NCI-H2029 treated with DMSO at 0.1 percent for 48 hours (cell line): ENCODE results near the gene CALN1.

Experiments
- DNase-seq: peaks from one replicate; lab custom pipeline; 2025; lab: John Stamatoyannopoulos, UW

Gene CALN1

DNA sequence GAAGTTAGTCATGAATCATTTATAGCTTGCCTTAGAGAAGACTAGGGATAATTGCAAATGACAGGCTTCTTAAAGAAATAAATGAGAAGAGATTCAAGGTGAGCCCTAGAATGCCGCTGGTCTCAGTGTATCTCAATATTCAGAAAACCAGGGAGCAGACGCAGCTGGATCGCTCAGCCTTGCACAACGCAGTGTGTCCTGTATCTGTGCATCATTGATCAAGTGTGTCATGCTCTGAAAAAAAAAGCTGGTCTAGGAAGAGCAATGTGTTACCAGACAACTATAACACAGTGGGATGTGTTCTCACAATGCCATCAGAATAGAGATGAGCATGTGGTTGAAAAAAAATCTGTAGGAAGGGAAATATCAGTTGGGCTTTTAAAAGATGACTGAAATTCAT lies 230.1 kb downstream of the CALN1 start:
- DNase-seq: no peak

- no peak for DNase-seq
Observed at GRCh38 chr7:72176875-72177274, 235.3 kb downstream of the CALN1 start.

DNA sequence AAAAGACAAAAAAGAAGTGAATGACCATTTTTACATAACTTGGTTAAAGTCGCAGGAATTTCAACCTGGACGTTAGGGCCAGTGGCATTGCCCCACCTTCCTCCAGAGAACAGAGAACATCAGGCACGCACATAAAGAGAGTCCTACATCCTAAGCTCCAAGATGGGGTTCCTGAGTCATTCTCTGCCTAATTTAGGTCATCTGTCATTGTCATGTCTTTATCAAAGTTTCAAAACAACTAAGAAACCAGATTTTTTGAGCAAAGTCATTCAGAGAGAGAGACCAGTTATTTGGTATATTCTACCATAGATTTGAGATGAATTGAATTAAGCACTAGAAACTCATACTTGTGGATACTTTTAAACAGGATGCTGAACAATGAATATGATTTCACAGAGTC lies 241.7 kb downstream of the CALN1 start:
- DNase-seq: no peak

GRCh38 chr7:72163271-72163670 lies 248.9 kb downstream of the CALN1 start:
- no peak for DNase-seq

DNA sequence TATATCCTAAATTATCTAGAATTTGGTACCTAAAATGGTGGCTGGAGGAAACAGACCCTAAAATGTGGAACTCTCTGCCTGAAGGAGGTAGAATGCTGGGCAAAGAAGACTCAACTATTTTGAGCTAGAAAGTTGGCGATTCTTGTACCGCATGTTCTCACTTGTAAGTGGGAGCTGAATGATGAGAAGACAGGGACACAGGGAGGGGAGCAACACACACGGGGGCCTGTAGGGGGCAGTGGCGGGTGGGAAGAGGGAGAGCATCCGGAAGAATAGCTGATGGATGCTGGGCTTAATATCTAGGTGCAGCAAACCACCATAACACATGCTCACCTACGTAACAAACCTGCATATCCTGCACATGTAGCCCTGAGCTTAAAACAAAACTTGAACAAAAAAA lies 250.6 kb downstream of the CALN1 start:
- DNase-seq: no peak

GRCh38 chr7:72159911-72160310 lies 252.2 kb downstream of the CALN1 start:
- DNase-seq: no peak

DNA sequence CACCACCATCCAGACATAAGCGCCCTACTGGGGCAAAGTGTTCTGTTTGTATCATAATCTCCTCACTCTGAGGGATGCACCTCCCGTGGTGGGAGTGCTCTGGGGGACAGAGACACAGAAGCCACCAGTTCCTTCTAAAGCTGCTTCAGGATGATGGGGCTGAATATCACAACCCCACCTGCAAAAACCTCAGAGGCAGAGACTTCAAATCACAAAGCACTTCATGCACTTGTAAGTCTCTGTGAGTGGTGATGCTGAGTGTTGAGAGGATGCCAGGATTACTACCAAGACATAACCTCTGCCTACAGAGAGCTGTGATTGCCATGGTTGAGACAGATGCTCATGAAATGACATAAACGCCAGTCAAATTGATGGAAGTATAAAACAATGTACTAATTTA lies 255.5 kb downstream of the CALN1 start:
- DNase-seq: no peak

GRCh38 chr7:72153132-72153512 lies 259.0 kb downstream of the CALN1 start:
- no peak for DNase-seq

DNA sequence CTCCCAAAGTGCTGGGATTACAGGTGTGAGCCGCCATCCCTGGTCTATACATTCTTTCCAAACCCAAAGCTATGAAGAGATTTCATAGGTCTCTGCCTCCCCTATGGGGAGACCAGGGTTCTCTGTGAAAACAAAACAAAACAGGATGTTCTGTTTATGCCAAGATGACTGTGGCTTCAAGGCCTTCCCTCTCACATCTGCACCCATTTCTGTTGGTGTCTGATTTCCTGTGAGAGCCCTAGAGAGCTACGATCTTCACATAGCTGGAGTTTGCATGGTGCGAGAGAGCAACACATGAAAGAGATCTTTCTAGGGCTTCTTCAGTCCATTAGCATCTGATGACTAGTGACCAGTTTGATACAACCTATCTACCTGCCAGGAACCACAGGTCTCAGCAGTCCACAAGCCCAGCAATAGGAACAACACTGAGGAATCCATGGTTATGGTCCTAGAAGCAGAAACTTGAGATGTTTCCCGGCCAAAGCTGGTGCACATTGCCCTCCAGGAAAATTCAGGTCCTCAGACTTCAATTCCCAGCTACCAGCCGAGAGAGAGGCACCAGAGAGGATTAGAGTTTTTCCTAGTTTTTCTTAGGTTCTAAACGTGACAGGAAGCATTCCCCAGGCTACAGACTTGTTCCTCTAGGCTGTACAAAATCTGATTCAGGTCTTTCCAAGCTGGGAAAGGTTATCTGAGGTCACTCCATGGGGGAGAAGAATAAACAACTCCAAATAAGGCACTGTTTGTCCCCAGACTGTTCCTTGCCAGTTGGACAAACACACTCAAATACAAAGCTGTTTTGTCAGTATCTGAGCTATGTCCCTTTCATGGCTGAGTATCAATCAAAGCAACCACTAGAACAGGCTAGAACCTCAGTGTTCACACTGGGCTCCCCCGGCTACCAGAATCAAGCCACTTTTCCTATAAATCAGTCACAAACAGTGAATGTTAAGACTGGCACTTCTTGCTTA lies 259.7 kb downstream of the CALN1 start:
- DNase-seq: peak; percentile 97

- no peak for DNase-seq
Observed at GRCh38 chr7:72140566-72140965, 271.6 kb downstream of the CALN1 start.

DNA sequence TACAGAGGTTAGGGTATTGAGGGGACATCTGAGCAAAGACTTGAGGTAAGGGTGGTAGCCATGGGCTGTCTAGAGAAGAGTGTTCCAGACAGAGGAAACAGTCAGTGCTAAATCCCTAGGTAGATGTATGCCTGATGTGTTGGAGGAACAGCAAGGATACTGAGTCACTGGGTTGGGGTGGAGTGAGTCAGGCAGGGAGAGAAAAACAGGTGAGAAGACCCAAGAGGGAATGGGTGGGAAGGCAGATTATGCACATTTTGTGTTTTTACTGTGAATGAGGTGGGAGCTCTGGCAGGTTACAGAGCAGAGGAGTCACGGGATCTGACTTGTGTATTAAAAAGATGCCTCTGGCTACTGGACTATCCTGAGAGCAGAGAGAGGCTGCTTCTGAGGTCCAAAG lies 285.0 kb downstream of the CALN1 start:
- DNase-seq: no peak

DNA sequence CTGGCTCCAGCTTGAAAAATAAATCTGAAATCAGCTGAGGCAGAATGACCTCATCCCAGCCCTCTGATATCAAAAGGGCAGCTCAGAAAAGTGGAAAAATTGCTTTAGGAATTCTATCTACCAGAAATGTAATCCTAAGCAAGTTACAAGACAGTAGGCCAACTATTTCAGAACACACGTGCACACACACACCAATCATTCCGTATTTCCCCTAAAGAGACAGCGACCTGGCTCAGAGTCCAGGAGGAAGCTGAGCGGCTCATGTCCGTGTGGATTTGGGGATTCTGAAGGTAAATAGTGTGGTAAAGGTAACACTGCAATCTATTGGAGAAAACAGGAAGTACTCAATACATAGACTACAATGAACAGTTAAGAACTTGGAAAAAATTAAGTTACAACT lies 288.2 kb downstream of the CALN1 start:
- DNase-seq: no peak

DNA sequence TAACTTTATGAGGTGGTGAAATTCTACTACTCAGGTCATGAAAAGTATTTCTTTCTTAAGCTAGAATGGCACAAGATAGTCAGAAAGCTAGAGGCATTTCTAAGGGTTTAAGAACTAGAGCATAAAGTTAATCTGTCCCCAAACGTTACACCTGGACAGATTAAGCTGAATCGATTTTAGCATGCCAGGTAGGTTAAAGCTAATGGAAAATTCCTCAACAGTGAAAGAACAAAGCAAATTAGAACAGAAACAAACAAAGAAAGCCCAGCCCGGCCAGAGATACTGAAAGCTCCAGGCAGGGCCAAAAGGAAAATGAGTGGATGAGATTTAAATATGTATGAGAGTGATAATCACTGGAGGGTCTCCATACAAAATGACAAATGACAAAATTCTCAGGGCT lies 293.8 kb downstream of the CALN1 start:
- no peak for DNase-seq

- DNase-seq: no peak
Observed at GRCh38 chr7:72114129-72114528, 298.0 kb downstream of the CALN1 start.

DNA sequence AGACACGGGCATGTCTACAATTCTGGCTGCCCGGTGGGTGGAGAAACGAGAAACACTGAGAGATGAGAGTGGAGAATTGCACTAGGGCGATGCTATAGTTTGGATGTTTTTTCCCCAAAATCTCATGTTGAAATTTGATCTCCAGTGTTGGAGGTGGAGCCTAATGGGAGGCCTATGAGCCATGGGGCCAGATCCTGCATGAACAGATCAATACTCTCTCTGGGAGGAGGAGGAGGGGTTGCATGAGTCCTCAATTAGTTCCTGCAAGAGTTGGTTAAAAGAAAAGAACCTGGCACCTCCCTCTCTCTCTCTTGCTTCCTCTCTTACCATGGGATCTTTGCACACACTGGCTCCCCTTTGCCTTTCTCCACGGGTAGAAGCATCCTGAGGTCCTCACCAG lies 299.1 kb downstream of the CALN1 start:
- no peak for DNase-seq

GRCh38 chr7:72112530-72112929 lies 299.6 kb downstream of the CALN1 start:
- no peak for DNase-seq

- DNase-seq: no peak
Observed at GRCh38 chr7:72111086-72111485, 301.1 kb downstream of the CALN1 start.

DNA sequence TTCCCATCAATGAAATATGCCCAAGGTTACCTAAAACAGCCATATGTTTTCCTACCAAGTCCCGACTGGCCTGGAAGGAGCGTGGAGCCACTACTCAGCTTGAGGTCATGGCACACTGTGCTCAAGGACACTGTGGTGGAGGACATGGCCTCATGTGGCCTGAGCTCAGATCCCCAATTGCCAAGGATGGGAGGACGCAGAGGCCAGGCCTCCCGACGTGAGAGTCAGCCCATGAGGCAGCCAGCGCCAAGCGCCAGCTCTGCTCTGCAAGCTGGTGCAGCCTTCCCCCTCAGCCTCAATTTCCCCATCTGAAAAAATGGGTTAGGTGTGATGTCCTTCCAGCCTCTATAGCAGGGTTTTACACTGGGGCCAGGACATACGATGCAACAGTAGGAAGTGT lies 302.6 kb downstream of the CALN1 start:
- DNase-seq: no peak

- no peak for DNase-seq
Observed at GRCh38 chr7:72106405-72106804, 305.7 kb downstream of the CALN1 start.

- DNase-seq: no peak
Observed at GRCh38 chr7:72101444-72101843, 310.7 kb downstream of the CALN1 start.

DNA sequence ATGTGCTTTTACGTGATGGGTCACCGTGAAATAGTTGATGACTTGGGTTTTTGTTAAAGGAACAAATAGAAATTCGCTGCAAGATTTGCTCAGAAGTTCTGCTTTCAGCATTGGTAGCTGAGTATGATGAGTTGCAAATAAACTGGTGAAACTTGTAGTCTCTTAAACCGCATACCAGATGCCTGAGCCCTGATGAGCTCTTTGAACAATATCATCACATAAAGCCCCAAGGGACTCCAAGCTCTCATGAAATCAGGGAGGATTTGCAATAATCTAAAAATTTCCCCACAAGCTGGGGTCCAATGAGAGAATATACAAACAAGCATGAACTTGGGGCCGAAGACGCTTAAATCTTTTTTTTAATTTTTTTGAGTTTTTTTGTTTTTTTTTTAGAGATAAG lies 312.4 kb downstream of the CALN1 start:
- no peak for DNase-seq

- DNase-seq: no peak
Observed at GRCh38 chr7:72098807-72099580, 313.1 kb downstream of the CALN1 start.

GRCh38 chr7:72097226-72097625 lies 314.9 kb downstream of the CALN1 start:
- DNase-seq: no peak
